B cell (primary cell): ENCODE data around the gene CHMP5. TPM values are rescaled to one million over a fixed set of nuclear protein-coding genes. Genes with fewer than 3 reads are reported as not detected.

Experiments used
- ATAC-seq: fragments of 200-7000 bp; cut with Tn5 transposase; one replicate; pipeline ENCODE4 v1.10.0; 2021; ENCODE audit warnings: low read depth, mild to moderate bottlenecking, moderate number of reproducible peaks, moderate library complexity
- CTCF ChIA-PET: fragments of 350-600 bp; sonication (Branson Sonifier 250); formaldehyde crosslinking; loops from one replicate; lab custom pipeline; 2021; ENCODE audit warnings: antibody characterized with exemption, inconsistent platforms; lab: Charles Lee
- POLR2A ChIA-PET: fragments of 350-600 bp; sonication (Branson Sonifier 250); formaldehyde crosslinking; loops from one replicate; lab custom pipeline; 2021; ENCODE audit warnings: antibody characterized with exemption; lab: Charles Lee
- DNase-seq: peaks from one replicate; pipeline ENCODE4 v3.0.0; 2013
- H2AFZ ChIP-seq: 2 replicates; pipeline ENCODE4 v1.6.1; 2012; ENCODE audit warnings: mild to moderate bottlenecking, low read depth, low read length; ENCODE audit not compliant: insufficient read depth, poor library complexity, severe bottlenecking
- H3K27ac ChIP-seq, 2 donors: 1 replicate in 1 of 2; 2 replicates in 1 of 2; pipeline ENCODE4 v1.5.1; 2012 to 2013; ENCODE audit warnings: low read length in 2 of 2, mild to moderate bottlenecking in 2 of 2, moderate library complexity in 1 of 2
- H3K27me3 ChIP-seq, 4 experiments: fragments of 200-600 bp in 1 of 4; sonication (generic) in 1 of 4; replicated peaks in 1 of 4; 1 replicate in 2 of 4; 2 replicates in 2 of 4; pipeline versions ENCODE4 v1.6.1 to v1.7.0; 2013 to 2016; ENCODE audit warnings: low read length in 3 of 4, mild to moderate bottlenecking in 2 of 4, mixed read lengths in 1 of 4, moderate library complexity in 1 of 4; ENCODE audit not compliant: insufficient read depth in 4 of 4, control insufficient read depth in 3 of 4; ENCODE audit errors: control extremely low read depth in 1 of 4
- H3K36me3 ChIP-seq, 2 experiments: replicated peaks in 1 of 2; 1 replicate in 1 of 2; 2 replicates in 1 of 2; pipeline versions ENCODE4 v1.6.1 to v1.7.1; 2013; ENCODE audit warnings: low read length in 1 of 2; ENCODE audit not compliant: insufficient read depth in 2 of 2, control insufficient read depth in 1 of 2; ENCODE audit errors: control extremely low read depth in 1 of 2, extremely low read depth in 1 of 2
- H3K4me1 ChIP-seq, 2 donors: fragments of 200-600 bp in 1 of 2; sonication (generic) in 1 of 2; 1 replicate in 1 of 2; 2 replicates in 1 of 2; pipeline versions ENCODE4 v1.5.1 to v1.6.1; 2013 to 2017; ENCODE audit warnings: low read length in 2 of 2; ENCODE audit not compliant: control insufficient read depth in 2 of 2, insufficient read depth in 2 of 2
- H3K4me2 ChIP-seq: replicated peaks from 2 replicates; pipeline ENCODE3; 2012; ENCODE audit warnings: mild to moderate bottlenecking, low read depth, low read length; ENCODE audit not compliant: poor library complexity, severe bottlenecking
- H3K4me3 ChIP-seq, 5 experiments: fragments of 200-600 bp in 1 of 5; sonication (generic) in 1 of 5; 1 replicate in 3 of 5; 2 replicates in 2 of 5; pipeline versions ENCODE4 v1.5.1 to v1.7.0; 2011 to 2016; ENCODE audit warnings: low read length in 4 of 5, mild to moderate bottlenecking in 4 of 5, low read depth in 2 of 5, control low read depth in 1 of 5, moderate library complexity in 1 of 5; ENCODE audit not compliant: insufficient read depth in 1 of 5; ENCODE audit errors: control extremely low read depth in 1 of 5, extremely low read depth in 1 of 5
- H3K79me2 ChIP-seq: fragments of 200-600 bp; sonication (generic); one replicate; pipeline ENCODE4 v1.6.0; 2016; ENCODE audit warnings: low read length; ENCODE audit not compliant: control insufficient read depth, insufficient read depth
- H3K9ac ChIP-seq: fragments of 200-600 bp; sonication (generic); 2 replicates; pipeline ENCODE4 v1.6.1; 2017; ENCODE audit warnings: mild to moderate bottlenecking, low read length, moderate library complexity
- H3K9me3 ChIP-seq, 3 donors: one replicate each; pipeline versions ENCODE4 v1.6.1 to v1.7.1; 2013; ENCODE audit warnings: low read length in 2 of 3; ENCODE audit not compliant: control insufficient read depth in 2 of 3, insufficient read depth in 1 of 3; ENCODE audit errors: control extremely low read depth in 1 of 3
- H4K20me1 ChIP-seq: 2 replicates; pipeline ENCODE4 v1.6.0; 2012; ENCODE audit warnings: mild to moderate bottlenecking, low read length; ENCODE audit not compliant: insufficient read depth, control insufficient read depth, poor library complexity, severe bottlenecking
- H3K27ac Mint-ChIP-seq: one replicate; pipeline ENCODE4 v1.8.0; 2021; ENCODE audit warnings: mixed read lengths
- H3K27me3 Mint-ChIP-seq: one replicate; pipeline ENCODE4 v1.8.0; 2021; ENCODE audit warnings: mixed read lengths
- H3K4me1 Mint-ChIP-seq: one replicate; pipeline ENCODE4 v1.8.0; 2021; ENCODE audit warnings: mixed read lengths
- H3K4me3 Mint-ChIP-seq: one replicate; pipeline ENCODE4 v1.8.0; 2021; ENCODE audit warnings: mixed read lengths
- H3K9me3 Mint-ChIP-seq: one replicate; pipeline ENCODE4 v1.8.0; 2022; ENCODE audit warnings: mixed read lengths; ENCODE audit not compliant: insufficient read depth
- CTCF ChIP-seq: fragments of 200-600 bp; IDR thresholded peaks from one replicate; pipeline ENCODE4 v1.8.0; 2022; ENCODE audit warnings: antibody characterized with exemption, mild to moderate bottlenecking
- EZH2 ChIP-seq: IDR thresholded peaks from 2 replicates; pipeline ENCODE4 v1.6.1; 2012; ENCODE audit warnings: borderline replicate concordance, low read depth, mild to moderate bottlenecking, moderate library complexity, low read length; ENCODE audit not compliant: insufficient read depth, poor library complexity, severe bottlenecking
- WGBS: methylation state at CpG from one replicate; pipeline ENCODE4 v1.1.5; 2013; ENCODE audit warnings: missing lambda C conversion rate; ENCODE audit not compliant: insufficient coverage; 5-methylcytosine and 5-hydroxymethylcytosine counted together
- intact Hi-C: fragments of 100-400 bp; cut with micrococcal nuclease; formaldehyde crosslinking; loops from one replicate; pipeline ENCODE4 v1.10.0; 2022
- polyA plus RNA-seq: library from polyadenylated mRNA; depleted of rRNA; stranded (reverse); fragments of >200 nt; gene quantifications from 2 replicates; pipeline ENCODE4 v1.2.3, GENCODE V29; 2012
- total RNA-seq, 2 donors: library from RNA; stranded (reverse); fragments of 120-200 nt in 1 of 2; gene quantifications; 1 replicate in 1 of 2; 2 replicates in 1 of 2; pipeline versions ENCODE4 v1.2.3 to v1.2.4, GENCODE V29; 2013 to 2022

The CHMP5 gene
- total and polyA plus RNA-seq, 2 donors (not counting 1 experiment from before 2014, with no cell fraction given), result 15.3 to 28.2 TPM

GRCh38 chr9:33249983-33250382 is 14.9 kb upstream of the CHMP5 start:
- DNase-seq (no peak), ATAC-seq (no peak)
- TF ChIP-seq EZH2 (no peak), CTCF (no peak)
- no peaks in the 10 kb centered on the region for H4K20me1 ChIP-seq
- intact Hi-C loops, result no loop called here
- no peak overlapping the region for H2AFZ ChIP-seq
- H3K9ac ChIP-seq, result no peak overlapping the region
- Mint-ChIP-seq H3K4me1 (peaks cover 15% of the 10 kb centered on the region), H3K27me3 (no peaks in the 10 kb centered on the region), H3K4me3 (no peak overlapping the region), H3K27ac (no peak overlapping the region), H3K9me3 (no peaks in the 10 kb centered on the region)
- H3K27me3 ChIP-seq, result no peaks in the 10 kb centered on the region
- H3K4me2 ChIP-seq, result no peak overlapping the region
- no peaks in the 10 kb centered on the region for H3K9me3 ChIP-seq
- peaks cover 8 to 15% of the 10 kb centered on the region in 2 donors for H3K4me1 ChIP-seq
- no peak overlapping the region for H3K4me3 ChIP-seq
- H3K27ac ChIP-seq, result no peak overlapping the region
- ChIA-PET CTCF (no interaction called here), POLR2A (no interaction called here)
- no peaks in the 10 kb centered on the region for H3K79me2 ChIP-seq
- 100% methylated on average over 1 of the region's 2 CpGs for WGBS
- peaks cover 3 to 29% of the 10 kb centered on the region in 2 experiments for H3K36me3 ChIP-seq

GRCh38 chr9:33250458-33250995 is 14.3 kb upstream of the CHMP5 start:
- CTCF ChIA-PET, result no interaction called here
- peaks cover 8 to 15% of the 10 kb centered on the region in 2 donors for H3K4me1 ChIP-seq
- no peak for DNase-seq
- no peaks in the 10 kb centered on the region for H3K79me2 ChIP-seq
- no peak overlapping the region for H3K27ac ChIP-seq
- H3K36me3 ChIP-seq, result peaks cover 3 to 35% of the 10 kb centered on the region in 2 experiments
- Mint-ChIP-seq H3K27ac (no peak overlapping the region), H3K4me3 (no peak overlapping the region), H3K4me1 (peaks cover 15% of the 10 kb centered on the region), H3K27me3 (no peaks in the 10 kb centered on the region), H3K9me3 (no peaks in the 10 kb centered on the region)
- no peaks in the 10 kb centered on the region for H3K27me3 ChIP-seq
- no peak overlapping the region for H3K4me3 ChIP-seq
- no peak for TF ChIP-seq CTCF
- no peak for TF ChIP-seq EZH2
- POLR2A ChIA-PET, result no interaction called here
- ATAC-seq, result no peak
- no peak overlapping the region for H3K9ac ChIP-seq
- WGBS, result no CpG with 5 or more reads among the region's 1 CpG
- H2AFZ ChIP-seq, result no peak overlapping the region
- H3K9me3 ChIP-seq, result no peaks in the 10 kb centered on the region
- no peaks in the 10 kb centered on the region for H4K20me1 ChIP-seq
- intact Hi-C loops, result no loop called here
- no peak overlapping the region for H3K4me2 ChIP-seq
